IPS-NIHi7 (cell line): Measurements from ENCODE around the gene COL4A4.

ENCODE experiments used
- DNase-seq: peaks from one replicate; pipeline ENCODE4 v3.0.0; 2012; ENCODE audit warnings: mixed read lengths; ENCODE audit errors: extremely low spot score

COL4A4 gene

DNA sequence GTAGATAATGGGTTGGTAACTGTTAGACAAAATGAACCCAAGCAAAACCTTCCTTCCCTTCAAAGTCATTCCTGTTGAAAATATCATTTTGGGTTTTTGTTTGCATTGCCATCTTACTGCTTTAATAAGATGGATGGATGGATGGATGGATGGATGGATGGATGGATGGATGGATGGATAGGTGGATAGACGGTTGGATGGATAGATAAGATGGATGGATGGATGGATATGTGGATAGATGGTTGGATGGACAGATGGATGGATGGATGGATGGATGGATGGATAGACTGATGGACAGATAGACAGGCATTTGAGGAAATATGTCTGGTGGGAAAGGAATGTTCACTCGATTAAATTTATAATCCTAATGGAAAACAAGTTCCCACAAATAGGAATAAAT, 133.2 kb downstream of the COL4A4 start:
- no peak for DNase-seq

DNA sequence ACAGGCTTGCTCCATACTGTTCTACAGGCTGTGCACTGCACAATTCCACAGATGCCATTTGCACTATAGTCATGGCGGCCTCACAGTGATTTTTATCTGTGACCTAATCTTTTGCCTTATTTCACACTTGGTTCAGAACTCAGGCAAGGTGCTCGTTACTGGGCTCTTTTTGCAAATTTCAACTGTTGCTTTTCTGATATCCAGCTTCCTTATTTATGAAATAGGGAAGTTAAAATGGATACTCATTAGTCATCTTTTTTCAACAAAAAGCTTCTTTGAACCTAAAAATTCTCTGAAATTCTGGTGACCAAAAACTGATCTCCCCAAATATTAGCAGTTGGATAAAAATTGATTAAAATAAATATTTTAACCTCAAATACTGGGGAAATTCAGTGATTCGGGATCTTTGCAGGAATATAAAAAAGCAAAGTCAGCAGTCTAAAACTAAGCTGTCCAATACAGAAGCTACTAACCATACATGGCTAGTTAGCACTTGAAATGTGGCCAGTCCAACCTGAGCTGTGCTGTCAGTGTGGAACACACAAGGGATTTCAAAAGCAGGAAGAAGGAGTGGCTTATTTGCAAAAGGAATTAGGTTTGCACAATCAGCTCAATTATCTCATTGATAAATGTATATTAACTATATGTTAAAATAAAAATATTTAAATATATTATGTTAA, 134.4 kb downstream of the COL4A4 start:
- no peak for DNase-seq

DNA sequence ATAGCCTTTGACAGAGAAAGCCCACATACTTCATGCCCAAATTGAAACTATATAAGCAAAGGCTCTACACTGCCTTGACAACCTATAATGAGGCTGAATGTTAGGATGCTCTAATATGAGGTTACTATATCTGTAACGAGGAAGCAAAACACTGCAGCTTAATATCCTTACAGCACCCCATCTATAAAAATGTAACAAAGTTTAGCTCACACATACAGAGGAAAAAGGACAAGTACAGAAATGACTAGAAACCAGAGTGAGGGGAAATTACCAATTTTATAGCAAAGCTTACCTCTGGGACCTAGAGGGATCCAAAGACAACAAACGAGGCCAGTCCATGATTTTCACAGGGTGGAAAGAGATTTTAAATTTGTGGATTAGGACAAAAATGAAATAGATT, 138.5 kb downstream of the COL4A4 start:
- DNase-seq = no peak

DNA sequence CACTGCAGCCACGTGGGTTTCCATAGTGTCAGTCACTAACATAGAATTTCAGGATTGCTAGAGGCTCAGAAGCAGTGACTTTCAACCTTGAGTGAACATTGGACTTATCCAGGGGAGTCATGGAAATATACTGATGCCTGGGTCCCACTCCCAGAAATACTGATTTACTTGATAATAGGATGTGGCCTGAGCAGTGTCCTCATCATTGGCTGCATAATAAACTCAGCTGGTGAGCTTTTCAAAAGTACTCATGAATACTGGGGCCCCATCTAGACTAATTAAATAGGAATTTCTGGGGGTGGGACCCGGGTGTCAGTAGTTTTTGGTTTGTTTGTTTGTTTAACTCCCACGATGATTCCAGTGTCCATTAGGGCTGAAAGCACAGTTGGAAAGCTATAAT, 141.4 kb downstream of the COL4A4 start:
- no peak for DNase-seq

DNA sequence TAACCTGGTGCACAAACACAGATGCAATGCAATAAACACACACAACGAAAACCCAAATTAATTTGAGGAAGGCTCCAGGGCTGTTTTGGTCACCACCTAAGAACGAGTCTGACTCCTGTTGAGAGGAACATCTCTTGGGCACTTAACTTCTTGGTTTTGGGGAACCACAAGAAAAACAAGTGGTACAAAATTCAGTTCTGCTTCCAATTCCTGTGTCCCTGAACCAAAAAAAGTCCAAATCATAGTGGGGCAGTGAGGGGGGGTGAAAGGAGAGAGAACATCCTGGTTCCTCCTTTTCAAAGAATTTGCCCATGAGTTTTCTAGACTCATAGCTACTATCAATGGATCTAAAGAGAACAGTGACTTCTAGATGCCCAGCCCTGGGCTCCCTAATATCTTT, 143.6 kb downstream of the COL4A4 start:
- no peak for DNase-seq

DNA sequence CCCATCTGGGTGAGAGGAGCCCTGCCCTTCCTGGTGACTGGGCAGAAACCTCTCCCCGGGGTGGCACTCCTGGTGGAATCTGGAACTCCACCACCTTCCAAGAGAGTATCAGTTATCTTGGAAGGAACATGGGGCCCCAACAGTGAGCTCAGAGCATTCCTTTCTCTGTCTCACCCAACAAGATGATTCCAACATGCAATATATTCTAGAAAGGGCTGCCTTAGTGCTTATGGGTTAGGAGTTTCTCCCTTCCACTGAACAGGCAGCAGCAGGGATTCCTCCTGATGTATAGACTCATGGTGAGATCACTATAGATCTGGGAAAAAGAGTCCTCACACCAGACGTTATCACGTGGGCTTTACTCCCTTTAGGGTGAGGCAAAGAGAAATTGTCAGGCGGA, 147.1 kb downstream of the COL4A4 start:
- DNase-seq = no peak

DNA sequence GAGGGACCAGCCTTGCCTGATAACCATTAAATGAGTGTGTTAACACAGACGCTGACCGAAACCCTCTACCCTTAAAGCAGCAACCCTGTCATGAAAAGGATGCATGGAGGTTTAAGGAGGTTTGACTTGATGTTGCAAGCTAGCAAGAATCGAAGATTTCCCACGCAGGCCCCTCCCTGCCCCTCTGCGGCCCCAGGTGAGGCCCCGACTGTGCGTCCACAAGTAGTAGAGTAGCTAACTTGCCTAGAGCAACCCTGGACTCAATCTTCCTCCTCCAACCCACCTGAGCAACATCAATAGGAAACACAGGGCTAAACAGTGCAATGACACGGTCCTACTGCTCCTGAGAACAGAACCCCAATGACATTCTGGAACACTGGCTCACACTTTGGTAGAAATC, 150.1 kb downstream of the COL4A4 start:
- no peak for DNase-seq

DNA sequence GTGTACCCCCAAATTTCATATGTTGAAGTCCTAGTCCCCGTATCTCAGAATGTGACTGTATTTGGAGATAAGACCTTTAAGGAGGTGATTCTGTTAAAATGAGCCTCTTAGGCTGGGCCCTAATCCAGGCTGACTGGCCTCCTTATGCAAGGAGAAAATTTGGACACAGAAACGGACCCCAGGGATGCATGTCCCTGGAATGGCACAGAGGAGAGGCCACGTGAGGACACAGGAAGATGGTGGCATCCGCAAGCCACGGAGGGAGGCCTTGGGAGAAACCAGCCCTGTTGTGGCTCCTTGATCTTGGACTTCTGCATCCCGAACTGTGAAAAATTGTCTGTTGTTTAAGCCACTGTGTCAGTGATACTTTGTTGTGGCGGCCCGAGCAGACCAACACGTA, 150.7 kb downstream of the COL4A4 start:
- no peak for DNase-seq

DNA sequence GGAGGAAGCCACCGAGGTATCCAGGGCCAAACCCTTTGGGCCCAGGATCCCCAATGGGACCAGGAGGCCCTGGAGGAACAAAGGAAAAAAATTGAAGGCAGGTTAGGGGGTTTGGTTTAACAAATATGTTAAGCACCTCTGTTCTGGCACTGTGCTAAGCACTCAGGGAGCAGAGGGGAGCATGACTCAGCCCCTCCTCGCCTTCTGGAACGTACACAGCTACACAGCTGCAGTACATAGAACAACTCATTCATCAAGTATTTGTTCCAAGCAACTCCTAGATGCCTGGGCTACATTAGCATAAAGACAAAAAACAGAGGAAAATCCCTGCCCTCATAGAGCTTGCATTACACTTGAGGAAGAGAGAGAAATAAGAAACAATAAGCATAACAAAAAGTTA, 153.6 kb downstream of the COL4A4 start:
- no peak for DNase-seq

DNA sequence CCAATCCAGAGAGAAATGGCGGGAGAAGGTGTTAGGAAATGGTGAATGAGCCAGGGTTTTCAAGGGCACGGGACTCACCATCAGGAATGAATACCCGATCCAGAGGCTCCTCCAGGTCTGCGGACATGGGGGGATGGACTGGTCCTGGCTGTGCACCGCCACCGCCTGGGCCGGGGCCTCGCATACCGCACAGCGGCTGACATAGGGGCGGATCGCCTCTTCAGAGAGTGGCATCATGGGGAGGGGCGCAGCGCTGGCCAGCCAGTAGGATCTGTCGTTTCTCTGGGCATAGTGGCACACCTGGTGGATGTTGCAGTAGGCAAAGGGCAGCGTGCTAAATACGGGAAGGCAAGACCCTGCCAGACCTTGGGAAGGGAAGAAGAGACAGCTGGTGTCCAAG, 156.1 kb downstream of the COL4A4 start:
- DNase-seq = no peak

DNA sequence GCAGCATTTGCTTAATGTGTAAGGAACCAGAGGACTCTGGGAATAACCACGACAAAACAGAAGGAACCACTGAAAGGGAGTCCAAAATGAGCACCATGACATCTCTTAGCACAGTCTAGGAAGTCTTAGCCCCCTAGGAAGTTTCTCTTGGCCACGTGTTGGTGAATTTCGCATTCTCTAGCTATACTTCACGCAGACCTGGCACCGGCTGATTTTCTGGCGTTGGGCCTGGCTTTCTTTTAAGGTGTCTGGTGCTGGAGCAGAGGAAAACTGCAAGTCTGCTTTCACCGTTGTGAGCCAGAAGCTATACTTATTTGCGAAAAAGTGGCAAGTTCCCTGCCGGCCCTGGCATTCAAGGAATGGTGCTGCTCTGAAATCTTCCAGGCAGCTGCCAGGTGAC, 156.9 kb downstream of the COL4A4 start:
- DNase-seq = no peak

DNA sequence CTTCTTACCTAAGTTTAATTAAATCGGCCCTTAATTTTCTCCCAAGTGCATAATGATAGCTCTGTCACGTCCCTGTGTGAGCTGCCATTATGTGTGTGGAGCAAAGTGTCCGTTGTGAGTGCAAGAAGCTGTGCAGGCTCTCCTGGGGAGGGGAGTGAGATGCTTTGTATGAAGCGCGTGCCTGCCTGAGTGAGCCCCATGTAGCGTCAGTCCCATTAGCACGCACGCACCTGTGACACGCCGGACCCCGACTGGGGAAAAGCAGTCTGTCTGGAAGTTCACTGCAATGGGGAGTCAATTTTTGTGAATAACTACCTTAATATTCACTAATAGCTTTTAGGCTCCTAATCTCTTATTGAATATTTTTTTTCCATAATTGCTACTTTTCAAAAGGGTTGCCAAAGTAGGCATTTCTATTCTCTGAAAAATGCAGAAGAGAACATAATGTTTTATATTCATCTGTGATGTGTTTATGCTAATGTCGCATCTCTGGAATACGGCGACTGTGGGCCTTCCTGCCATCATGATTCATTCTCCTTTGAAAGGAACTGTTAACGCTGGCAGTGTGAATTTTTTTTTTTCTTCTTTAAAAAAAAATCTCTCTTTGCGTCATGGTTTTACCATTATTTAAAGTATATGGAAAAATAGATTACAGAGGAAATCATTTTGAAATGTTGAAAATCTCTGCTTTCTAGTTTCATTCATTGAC, 157.7 kb downstream of the COL4A4 start:
- DNase-seq = no peak

DNA sequence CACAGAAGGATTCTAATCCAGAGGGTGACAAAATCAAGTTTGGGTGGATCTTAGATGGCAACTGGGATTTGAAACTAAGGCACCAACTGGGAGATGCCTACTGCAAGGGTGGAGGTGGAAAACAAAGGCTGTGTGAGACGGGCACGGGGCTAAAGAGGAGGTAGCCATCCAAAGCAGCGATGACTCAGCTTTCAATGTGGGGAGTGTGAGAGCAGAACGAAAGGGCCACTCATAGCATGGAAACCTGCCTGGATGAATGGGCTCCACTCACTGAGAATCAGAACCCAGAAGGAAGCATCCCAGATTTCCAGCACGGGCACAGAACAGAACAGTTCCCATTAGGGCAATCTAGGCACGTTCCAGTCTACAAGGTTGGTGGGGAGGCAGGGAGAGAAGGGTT, 159.5 kb downstream of the COL4A4 start:
- no peak for DNase-seq

DNA sequence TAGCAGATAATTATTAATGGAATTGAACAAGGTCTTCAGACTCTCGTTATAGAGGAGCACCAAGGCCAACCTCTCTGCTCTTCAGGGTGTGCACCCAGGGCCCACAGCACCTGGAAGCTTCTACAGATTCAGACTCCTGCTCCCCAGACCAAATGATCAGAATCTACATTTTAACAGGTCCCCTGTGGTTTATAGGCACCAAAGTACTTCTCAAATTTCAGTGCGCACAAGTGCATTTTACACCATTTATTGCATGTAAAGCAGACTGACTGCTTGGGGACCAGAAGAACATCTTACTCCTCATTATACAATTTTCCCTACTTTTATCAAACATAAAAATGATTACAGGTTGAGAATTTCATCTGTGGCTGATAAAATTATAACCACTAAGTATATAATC, 163.9 kb downstream of the COL4A4 start:
- DNase-seq = no peak

DNA sequence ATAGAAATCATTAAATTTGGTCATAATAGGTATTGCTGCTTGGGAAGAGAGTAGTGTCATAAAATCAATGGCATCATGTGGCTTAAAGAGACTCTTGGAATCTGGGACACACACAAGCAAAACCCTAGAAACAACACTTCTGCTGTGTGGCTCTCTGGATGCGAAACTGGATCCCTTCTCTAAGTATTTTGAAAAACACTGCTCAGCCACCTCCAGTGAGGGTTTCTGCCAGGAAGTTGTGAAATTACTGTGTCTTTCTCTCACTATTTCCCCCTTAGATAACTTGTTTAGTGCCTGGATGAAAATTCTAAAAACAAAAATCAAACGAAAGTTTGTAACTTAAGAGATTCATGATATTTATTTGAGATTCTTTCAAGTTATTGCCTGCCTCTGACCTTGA, 164.3 kb downstream of the COL4A4 start:
- no peak for DNase-seq

DNA sequence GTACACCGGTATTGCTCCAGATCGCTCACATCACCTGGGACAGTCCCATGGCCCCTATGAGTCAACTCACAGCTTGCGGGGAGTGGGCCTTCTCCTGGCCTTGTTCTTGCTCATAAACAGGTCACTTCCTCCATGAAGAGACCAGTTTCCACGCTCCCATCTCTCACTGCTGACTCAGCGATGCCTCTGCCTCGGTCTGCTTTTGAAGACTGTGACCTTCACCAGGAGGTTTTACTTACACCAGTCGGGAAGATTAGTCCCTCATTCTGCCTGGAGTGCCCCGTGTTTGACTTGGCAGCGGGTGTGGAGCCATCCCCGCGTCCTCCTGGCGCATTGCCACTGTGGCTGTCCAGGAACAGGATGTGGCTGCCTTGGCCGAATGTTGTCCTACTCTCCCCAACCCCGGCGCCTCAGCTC, 168.4 kb downstream of the COL4A4 start:
- DNase-seq = no peak

DNA sequence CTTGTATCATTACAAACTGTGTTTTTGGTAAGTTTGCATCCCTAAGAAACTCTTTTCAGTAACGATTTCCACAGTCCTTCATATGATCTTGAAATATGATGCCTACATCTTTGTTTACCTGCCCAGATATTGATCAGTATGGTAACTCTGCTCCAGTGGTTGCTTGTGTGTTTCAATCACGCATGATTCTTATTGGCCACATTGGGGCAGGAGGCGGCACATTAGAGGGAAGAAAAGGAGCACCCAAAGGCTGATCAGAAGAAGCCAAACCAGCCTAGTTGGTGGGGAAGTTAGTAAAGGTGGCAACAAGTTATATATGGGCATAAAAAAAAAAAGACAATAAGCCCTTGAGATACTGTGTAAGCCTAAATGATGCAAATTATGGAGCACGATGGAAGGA, 169.2 kb downstream of the COL4A4 start:
- DNase-seq = no peak

DNA sequence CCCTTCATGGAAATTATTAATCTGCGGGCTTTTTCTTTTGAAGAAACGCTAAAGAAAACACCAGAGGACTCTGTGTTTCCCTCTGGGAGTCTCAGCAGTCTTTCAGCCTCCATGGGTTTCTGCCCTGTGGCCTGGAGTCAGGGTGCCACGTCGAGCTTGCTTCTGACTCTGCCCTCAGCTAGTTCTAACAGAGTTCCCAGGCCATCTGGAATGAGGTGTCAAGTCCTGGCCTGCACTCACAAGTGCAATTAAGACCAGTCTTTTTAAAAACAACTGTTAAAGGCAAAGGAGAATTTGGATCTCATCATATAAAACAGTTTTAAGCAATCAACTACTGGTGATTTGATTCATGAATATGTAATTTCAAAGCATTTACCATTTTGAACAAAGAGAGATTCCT, 170.8 kb downstream of the COL4A4 start:
- no peak for DNase-seq

DNA sequence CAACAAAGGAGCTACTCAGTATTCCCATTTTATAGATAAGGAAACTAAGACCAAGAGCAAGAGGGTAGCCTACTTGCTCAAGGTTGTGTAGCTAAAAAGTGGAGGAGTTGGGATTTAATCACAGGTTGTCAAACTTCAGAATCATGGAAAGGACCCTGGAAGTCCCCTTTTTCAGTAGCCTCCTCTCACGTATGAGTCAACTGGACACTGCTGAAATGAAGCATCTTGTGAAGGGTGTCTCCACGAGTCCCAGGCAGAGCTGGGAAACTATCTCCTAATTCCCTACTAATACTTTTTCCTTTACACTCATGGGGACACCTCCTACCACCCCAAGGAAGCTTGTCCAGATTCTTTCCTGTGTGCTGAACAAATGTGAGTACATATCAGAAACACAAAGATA, 172.3 kb downstream of the COL4A4 start:
- no peak for DNase-seq

DNA sequence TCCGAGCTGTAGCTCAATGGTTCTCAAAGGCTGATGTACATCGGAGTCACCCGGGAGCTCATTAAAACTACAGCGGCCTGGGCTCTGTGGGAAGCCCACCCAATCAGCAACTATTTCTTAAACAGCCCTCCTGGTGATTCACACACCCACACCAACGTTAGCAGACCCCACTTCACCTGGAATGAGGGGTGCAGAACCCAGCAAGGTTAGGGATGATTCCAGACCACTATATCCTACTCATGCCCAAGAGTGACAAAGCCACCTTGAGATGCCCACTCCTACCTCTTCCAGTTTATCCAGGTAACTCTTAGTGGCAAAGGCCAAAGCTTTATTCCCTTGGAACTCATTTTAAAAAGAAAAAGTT, 178.4 kb downstream of the COL4A4 start:
- DNase-seq = no peak

DNA sequence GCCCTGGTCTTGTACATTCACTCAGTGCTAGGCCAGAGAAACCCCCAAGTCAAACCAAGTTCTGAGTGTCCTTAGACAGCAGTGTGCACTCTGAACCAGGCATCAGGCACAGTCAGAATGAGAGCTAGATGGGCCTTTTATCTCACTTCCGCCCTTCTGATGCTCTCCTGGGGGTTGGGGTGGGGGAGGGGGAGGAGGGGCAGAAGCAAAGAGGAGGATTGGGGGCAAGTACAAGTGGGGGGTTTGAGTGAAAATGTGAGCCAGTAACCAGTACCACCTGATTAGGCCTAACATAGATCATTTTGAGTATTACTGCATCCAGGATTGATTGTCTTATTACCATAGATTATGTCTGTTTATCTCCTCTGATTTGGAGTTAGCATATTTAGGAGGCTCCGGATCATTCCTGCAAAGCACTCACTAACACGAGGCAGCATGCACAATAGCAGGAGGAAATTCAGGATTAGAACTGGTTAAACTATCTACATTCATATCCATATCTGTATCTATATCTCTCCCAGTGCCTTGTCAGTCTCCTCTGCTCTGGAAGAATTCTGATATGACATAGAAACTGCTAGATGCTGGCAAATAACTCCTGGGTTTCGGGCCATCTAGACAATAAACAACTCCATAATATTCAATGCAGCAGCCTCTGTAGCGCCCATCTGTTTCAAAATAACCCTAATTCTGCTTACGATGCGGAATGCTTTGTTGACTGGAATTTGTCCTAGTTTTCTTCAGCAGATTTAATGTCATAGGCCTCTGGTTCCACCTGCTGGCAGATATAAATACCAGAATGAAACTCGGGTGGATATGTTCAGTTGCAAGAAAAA, 179.0 kb downstream of the COL4A4 start:
- DNase-seq = peak; percentile 53

DNA sequence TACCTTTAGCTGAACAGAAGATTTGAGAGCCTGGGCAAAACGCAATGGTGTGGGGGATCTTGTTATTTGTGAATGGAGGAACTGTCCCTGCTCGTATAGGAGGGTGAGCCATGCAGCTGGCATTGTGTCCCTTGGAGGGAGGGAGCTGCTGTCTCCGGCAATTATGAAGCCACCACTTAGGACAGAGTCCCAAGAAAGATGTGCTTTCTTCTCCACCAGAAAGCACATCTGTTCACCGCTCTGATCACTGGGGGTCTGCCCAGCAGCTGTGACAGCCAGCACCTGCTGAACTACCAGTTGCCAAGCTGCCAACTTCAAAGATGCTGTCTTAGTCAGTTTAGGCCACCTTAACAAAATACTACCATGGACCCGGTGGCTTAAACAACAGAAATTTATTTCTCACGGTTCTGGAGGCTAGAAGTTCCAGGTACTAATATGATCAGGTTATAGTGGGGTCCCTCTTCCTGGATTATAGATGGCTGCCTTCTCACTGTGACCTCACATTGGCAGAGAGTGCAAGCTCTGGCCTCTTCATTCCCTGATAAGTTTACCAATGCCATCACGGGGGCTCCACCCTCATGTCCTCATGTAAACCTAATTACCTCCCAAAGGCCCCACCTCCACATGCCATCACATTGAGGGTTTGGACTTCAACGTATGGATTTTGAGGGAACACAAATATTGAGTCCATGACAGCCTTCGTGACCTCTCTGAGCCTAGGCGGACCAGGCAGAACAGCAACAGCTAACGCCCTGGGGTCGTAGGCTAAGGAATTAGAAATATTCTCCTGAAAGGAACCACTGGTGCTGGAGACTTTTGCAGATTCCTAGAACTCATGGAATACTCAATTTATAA, 179.9 kb downstream of the COL4A4 start:
- DNase-seq = no peak
